T-helper 2 cell treated with Interferon-gamma antibody and Interleukin-4, amounts not matched to agents 5 μg/mL and 100 μg/mL, for 36 hours (primary cell): Measurements from ENCODE around the gene C22orf23.
"Not testable (repeated sequence)": the region's sequence is repeated elsewhere in the genome, so short reads cannot be mapped to it uniquely, and the experiment has no call there.

Source experiments
- DNase-seq: peaks from one replicate; pipeline ENCODE4 v3.0.0; 2021; ENCODE audit warnings: low spot score
- H3K27ac Mint-ChIP-seq: one replicate; pipeline ENCODE4 v1.8.0; 2021; ENCODE audit warnings: mild to moderate bottlenecking, mixed read lengths
- H3K27me3 Mint-ChIP-seq: one replicate; pipeline ENCODE4 v1.8.0; 2021; ENCODE audit warnings: low read depth, mixed read lengths
- H3K36me3 Mint-ChIP-seq: one replicate; pipeline ENCODE4 v1.8.0; 2021; ENCODE audit warnings: low read depth, mixed read lengths
- H3K4me1 Mint-ChIP-seq: one replicate; pipeline ENCODE4 v1.8.0; 2021; ENCODE audit warnings: low read depth, mixed read lengths
- H3K4me3 Mint-ChIP-seq: one replicate; pipeline ENCODE4 v1.8.0; 2022; ENCODE audit warnings: mild to moderate bottlenecking, moderate library complexity, mixed read lengths
- H3K9me3 Mint-ChIP-seq: one replicate; pipeline ENCODE4 v1.8.0; 2021; ENCODE audit warnings: mixed read lengths

C22orf23 gene

DNA sequence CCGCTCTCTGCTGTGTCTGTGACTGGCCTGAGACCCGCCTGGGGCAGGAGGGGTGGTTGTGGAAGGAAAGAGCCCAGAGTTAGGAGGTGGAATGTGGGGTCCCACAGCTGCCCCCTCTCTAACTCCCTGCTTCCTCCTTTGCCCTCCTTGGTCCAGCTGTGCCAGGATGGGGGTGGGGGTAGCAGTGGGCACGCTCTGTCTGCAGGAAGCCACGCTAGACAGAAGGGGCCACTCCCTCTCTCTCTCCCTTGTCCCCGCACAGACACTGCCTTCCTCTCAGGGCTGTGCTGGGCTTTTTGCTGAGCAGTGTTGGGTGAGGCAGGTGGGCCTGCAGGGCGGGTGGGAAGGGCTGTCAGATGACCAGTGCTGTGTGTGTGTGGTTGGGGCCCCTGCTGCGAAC, 33.0 kb upstream of the C22orf23 start:
- no peak overlapping the region for H3K4me3 Mint-ChIP-seq
- no peaks in the 10 kb centered on the region for H3K36me3 Mint-ChIP-seq
- no peaks in the 10 kb centered on the region for H3K27me3 Mint-ChIP-seq
- H3K27ac Mint-ChIP-seq, result no peak overlapping the region
- no peaks in the 10 kb centered on the region for H3K4me1 Mint-ChIP-seq
- H3K9me3 Mint-ChIP-seq, result no peaks in the 10 kb centered on the region
- no peak for DNase-seq

DNA sequence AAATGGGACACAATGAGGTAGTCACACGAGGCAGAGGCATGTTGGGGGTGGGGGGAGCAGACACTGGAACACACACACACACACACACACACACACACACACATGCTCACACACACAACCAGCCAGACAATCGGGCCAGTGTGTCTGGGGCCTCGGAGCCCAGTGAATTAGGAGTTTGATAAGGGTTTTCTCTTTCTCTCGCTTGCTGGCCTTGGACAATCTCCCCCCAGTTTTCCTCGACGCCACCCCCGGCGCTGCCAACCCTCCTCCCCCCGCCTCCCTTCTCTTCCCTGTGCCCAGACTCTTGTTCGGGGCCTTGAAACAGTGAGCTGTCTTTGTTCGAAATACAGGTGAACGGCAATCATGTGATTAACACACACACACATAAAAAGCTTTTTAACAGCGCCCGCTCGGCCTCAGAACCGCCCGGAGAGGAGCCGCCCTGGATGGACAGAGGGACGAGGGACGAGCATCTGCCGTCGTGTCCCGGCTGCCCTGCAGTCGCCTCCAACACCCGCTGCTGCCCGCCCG, 32.4 kb upstream of the C22orf23 start:
- H3K27me3 Mint-ChIP-seq, result no peaks in the 10 kb centered on the region
- no peak for DNase-seq
- H3K36me3 Mint-ChIP-seq, result no peaks in the 10 kb centered on the region
- no peak overlapping the region for H3K4me3 Mint-ChIP-seq
- H3K9me3 Mint-ChIP-seq, result no peaks in the 10 kb centered on the region
- no peaks in the 10 kb centered on the region for H3K4me1 Mint-ChIP-seq
- H3K27ac Mint-ChIP-seq, result no peak overlapping the region

- Mint-ChIP-seq H3K9me3 (no peaks in the 10 kb centered on the region), H3K36me3 (no peaks in the 10 kb centered on the region), H3K27me3 (no peaks in the 10 kb centered on the region), H3K27ac (no peak overlapping the region), H3K4me1 (no peaks in the 10 kb centered on the region), H3K4me3 (no peak overlapping the region)
- DNase-seq, result no peak
Measured at GRCh38 chr22:37985050-37985585, 31.7 kb upstream of the C22orf23 start.

DNA sequence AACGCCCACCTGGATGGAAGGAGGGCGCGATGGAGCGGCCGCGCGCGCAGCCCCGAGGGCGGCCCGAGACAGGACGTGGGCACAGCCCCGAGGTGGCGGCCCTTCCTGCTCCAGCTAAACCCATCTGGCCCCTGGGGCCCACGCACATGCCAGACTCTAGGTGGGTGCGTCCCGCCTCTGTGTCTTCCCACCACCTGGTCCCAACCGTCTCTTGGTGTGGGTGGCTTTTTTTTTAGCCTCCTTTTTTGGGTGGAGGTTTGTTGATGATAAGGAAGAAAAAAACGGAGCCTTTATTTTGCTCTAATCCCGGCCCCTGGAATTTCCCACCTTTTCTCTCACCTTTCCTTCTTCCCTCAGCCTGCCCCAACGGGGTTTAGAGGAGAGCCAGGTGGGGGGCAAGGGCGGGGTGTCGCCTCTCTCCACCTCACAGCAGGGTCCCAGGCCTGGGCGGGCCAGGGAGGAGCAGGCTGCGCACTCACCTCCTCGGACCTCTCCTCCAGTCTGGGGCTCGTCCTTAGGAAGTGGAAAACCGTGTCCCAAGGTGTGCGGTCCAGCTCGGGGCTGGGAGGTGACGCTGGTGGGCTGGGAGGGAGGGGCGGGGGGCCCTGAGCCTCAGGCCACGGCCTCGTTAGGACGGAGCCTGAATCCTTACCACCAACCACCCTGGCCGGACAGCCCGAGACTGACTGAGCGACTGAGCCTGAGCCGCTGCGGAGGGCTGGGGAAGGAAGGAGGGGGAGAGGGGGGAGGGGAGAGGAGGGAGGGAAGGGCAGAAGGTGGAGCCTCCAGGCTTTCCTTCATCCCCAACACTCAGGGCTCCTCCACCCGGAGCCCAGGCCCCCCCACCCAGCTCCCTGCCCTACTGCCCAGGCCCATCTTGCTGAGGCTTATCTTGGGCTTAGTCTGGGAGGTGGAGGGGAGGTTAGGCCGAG, 30.7 kb upstream of the C22orf23 start, which contains the start of gene SOX10:
TSS of gene SOX10 (minus strand) at position 696 of the 932 bp plus-strand sequence. CDS start 771 bp downstream, outside the sequence.
- no peaks in the 10 kb centered on the region for H3K27me3 Mint-ChIP-seq
- no peak within 1 kb of the TSS for H3K27ac Mint-ChIP-seq
- no peaks in the 10 kb centered on the region for H3K9me3 Mint-ChIP-seq
- no peaks in the 10 kb centered on the region for H3K36me3 Mint-ChIP-seq
- no peaks in the 10 kb centered on the region for H3K4me1 Mint-ChIP-seq
- no peak for DNase-seq
- H3K4me3 Mint-ChIP-seq, result no peak within 1 kb of the TSS

- no peaks in the 10 kb centered on the region for H3K27me3 Mint-ChIP-seq
Measured at GRCh38 chr22:37982938-37983859, 29.8 kb upstream of the C22orf23 start.

GRCh38 chr22:37982151-37982785, 28.9 kb upstream of the C22orf23 start:
- Mint-ChIP-seq H3K27ac (no peak overlapping the region), H3K4me1 (no peaks in the 10 kb centered on the region), H3K4me3 (no peak overlapping the region), H3K27me3 (no peaks in the 10 kb centered on the region), H3K9me3 (no peaks in the 10 kb centered on the region), H3K36me3 (no peaks in the 10 kb centered on the region)
- DNase-seq, result no peak

More at GRCh38 chr22:37982938-37983859, 29.8 kb upstream of the C22orf23 start:
- no peaks in the 10 kb centered on the region for H3K9me3 Mint-ChIP-seq
- DNase-seq, result no peak
- no peaks in the 10 kb centered on the region for H3K4me1 Mint-ChIP-seq
- H3K4me3 Mint-ChIP-seq, result no peak overlapping the region
- no peak overlapping the region for H3K27ac Mint-ChIP-seq
- H3K36me3 Mint-ChIP-seq, result no peaks in the 10 kb centered on the region

GRCh38 chr22:37981282-37982011, 28.0 kb upstream of the C22orf23 start:
- Mint-ChIP-seq H3K36me3 (no peaks in the 10 kb centered on the region), H3K27me3 (no peaks in the 10 kb centered on the region), H3K4me3 (no peak overlapping the region), H3K9me3 (no peaks in the 10 kb centered on the region), H3K4me1 (no peaks in the 10 kb centered on the region), H3K27ac (no peak overlapping the region)
- no peak for DNase-seq

DNA sequence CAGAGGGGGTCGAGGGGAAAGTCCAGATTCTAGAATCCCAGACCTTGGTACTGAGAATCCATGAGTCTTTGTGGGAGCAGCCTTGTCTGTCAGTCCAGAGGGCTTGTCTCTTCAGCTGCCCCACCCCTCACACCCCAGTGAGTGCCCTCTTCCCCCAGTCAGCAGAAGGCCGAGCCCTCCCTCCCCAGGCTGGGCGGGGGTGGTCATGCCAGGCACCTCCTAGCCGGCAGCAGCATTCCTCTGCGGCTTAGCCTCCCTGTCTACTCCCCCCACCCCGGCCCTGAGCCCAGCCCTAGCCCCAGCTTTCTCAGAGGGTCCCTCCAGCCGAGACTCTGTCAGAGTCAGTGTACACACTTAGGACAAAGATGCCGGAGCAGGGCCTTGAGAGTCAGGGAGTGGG, 26.4 kb upstream of the C22orf23 start:
- no peak overlapping the region for H3K27ac Mint-ChIP-seq
- no peak overlapping the region for H3K4me3 Mint-ChIP-seq
- no peak for DNase-seq
- H3K36me3 Mint-ChIP-seq, result no peaks in the 10 kb centered on the region
- no peaks in the 10 kb centered on the region for H3K27me3 Mint-ChIP-seq
- H3K9me3 Mint-ChIP-seq, result no peaks in the 10 kb centered on the region
- H3K4me1 Mint-ChIP-seq, result no peaks in the 10 kb centered on the region

- Mint-ChIP-seq H3K9me3 (no peaks in the 10 kb centered on the region), H3K27ac (no peak overlapping the region), H3K4me3 (no peak overlapping the region), H3K4me1 (no peaks in the 10 kb centered on the region), H3K36me3 (no peaks in the 10 kb centered on the region), H3K27me3 (no peaks in the 10 kb centered on the region)
- DNase-seq, result no peak
Measured at GRCh38 chr22:37976547-37976946, 23.1 kb upstream of the C22orf23 start.

DNA sequence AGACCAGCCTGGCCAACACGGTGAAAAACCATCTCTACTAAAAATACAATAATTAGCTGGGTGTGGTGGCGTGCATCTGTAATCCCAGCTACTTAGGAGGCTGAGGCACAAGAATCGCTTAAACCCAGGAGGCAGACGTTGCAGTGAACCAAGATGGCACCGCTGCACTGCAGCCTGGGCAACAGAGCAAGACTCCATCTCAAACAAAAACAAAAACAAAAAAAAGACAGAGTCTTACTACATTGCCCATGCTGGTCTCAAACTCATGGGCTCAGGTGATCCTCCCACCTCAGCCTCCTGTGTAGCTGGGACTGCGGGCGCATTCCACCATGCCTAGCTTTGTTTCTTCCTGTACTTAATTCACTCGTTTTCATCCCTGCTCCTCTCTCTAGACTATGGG, 22.6 kb upstream of the C22orf23 start:
- not testable (repeated sequence) for H3K27ac Mint-ChIP-seq, DNase-seq, H3K27me3 Mint-ChIP-seq, H3K4me1 Mint-ChIP-seq, H3K4me3 Mint-ChIP-seq, H3K9me3 Mint-ChIP-seq, H3K36me3 Mint-ChIP-seq

DNA sequence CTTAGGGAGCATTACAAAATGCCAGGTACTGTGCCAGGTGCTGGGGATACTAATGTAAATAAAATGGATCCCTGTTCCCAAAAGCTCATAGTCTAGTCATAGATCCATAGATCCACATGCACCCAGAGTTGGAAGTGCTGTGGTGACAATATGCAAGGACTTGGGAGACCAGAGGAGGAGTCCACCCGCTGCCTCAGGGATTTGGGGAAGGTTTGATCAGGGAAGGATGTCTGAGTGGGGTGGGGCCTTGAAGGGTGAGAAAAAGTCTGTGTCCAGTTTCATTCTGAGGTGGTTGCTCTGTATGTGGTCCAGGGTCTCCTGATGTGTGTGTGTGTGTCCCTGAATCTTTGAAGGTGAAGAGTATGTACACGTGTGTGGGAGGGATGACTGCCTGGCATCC, 21.8 kb upstream of the C22orf23 start:
- Mint-ChIP-seq H3K36me3 (no peaks in the 10 kb centered on the region), H3K9me3 (no peaks in the 10 kb centered on the region), H3K27ac (no peak overlapping the region), H3K4me1 (no peaks in the 10 kb centered on the region), H3K27me3 (no peaks in the 10 kb centered on the region), H3K4me3 (no peak overlapping the region)
- DNase-seq, result no peak

DNA sequence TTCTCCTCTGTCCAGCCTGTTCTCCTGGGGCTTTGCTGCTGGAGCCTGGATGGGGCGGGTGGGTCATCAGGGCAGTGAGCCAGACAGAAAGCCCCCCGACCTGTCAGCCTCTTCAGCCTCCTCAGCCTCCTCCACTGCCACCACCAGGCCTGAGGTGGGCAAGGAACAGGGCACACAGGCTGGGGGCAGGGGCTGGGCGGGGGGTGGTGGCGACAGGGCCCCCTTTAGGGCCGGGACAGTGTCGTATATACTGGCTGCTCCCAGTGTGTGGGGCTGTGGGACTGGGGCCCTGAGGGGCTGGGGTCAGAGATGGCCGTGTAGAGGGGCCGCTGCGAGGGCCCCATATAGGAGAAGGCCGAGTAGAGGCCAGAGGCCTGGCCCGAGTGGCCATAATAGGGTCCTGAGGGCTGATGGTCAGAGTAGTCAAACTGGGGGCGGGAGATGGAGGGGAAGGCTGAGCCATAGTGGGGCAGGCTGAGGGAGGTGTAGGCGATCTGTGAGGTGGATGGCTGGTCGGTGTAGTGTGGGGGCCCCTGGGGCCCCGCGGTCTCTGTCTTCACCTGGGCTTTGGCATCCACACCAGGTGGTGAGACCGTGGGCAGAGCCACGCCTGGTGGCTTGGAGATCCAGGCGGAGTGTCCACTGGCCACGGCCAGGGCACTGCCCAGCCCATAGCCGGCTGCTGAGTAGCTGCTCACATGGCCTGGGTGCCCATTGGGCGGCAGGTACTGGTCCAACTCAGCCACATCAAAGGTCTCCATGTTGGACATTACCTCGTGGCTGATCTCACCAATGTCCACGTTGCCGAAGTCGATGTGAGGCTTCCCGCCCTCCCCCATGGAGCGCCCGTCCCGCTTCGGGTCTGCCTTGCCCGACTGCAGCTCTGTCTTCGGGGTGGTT, 20.1 kb upstream of the C22orf23 start:
- no peaks in the 10 kb centered on the region for H3K4me1 Mint-ChIP-seq
- H3K36me3 Mint-ChIP-seq, result no peaks in the 10 kb centered on the region
- no peaks in the 10 kb centered on the region for H3K9me3 Mint-ChIP-seq
- no peak overlapping the region for H3K4me3 Mint-ChIP-seq
- H3K27me3 Mint-ChIP-seq, result no peaks in the 10 kb centered on the region
- no peak overlapping the region for H3K27ac Mint-ChIP-seq
- no peak for DNase-seq
